ENCODE measurements around the gene SERPINB5. TPM values are rescaled to one million over a fixed set of nuclear protein-coding genes. Genes with fewer than 3 reads are reported as not detected.
"Not testable (repeated sequence)": the region's sequence is repeated elsewhere in the genome, so short reads cannot be mapped to it uniquely, and the experiment has no call there.

Gene SERPINB5
- total and polyA plus RNA-seq, 4 donors: 0.05 TPM; not detected in 3

GRCh38 chr18:63451799-63452660 is 24.7 kb upstream of the SERPINB5 start (continued):
- TF ChIP-seq, protein P1, sequence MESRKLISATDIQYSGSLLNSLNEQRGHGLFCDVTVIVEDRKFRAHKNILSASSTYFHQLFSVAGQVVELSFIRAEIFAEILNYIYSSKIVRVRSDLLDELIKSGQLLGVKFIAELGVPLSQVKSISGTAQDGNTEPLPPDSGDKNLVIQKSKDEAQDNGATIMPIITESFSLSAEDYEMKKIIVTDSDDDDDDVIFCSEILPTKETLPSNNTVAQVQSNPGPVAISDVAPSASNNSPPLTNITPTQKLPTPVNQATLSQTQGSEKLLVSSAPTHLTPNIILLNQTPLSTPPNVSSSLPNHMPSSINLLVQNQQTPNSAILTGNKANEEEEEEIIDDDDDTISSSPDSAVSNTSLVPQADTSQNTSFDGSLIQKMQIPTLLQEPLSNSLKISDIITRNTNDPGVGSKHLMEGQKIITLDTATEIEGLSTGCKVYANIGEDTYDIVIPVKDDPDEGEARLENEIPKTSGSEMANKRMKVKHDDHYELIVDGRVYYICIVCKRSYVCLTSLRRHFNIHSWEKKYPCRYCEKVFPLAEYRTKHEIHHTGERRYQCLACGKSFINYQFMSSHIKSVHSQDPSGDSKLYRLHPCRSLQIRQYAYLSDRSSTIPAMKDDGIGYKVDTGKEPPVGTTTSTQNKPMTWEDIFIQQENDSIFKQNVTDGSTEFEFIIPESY (IDR thresholded peaks at IDR 0.05): no peak
- TF ChIP-seq SP1 (IDR thresholded peaks at IDR 0.05) (no peak), ATF3 (IDR thresholded peaks at IDR 0.05) (no peak), HNF4G (IDR thresholded peaks at IDR 0.05) (no peak)

- WGBS: 80% methylated on average over 5 of the region's 5 CpGs
- H3K9ac ChIP-seq (ENCODE audit: low read depth in 1 of 2, low read length in 2 of 2); H3K9me3 ChIP-seq (ENCODE audit: control insufficient read depth in 4 of 4, low read length in 3 of 4); H3K27ac ChIP-seq (ENCODE audit: low read depth in 1 of 2, low read length in 2 of 2); H3K27me3 ChIP-seq (ENCODE audit: control insufficient read depth in 4 of 4, insufficient read depth in 4 of 4, low read length in 3 of 4); H3K4me1 ChIP-seq (ENCODE audit: control insufficient read depth in 4 of 4, insufficient read depth in 4 of 4, low read length in 3 of 4); DNase-seq (ENCODE audit: low spot score); H3K4me3 ChIP-seq (ENCODE audit: low read depth in 1 of 3, low read length in 3 of 3); H3K36me3 ChIP-seq (ENCODE audit: control insufficient read depth in 4 of 4, insufficient read depth in 3 of 4, low read depth in 1 of 4, low read length in 3 of 4): not testable (repeated sequence)
Observed at GRCh38 chr18:63452751-63453150, 24.0 kb upstream of the SERPINB5 start.

GRCh38 chr18:63454497-63454896 is 22.3 kb upstream of the SERPINB5 start:
- DNase-seq (ENCODE audit: low spot score): no peak
- no peaks in the 10 kb centered on the region for H3K36me3 ChIP-seq (ENCODE audit: control insufficient read depth in 4 of 4, insufficient read depth in 3 of 4, low read depth in 1 of 4, low read length in 3 of 4)
- no peaks in the 10 kb centered on the region for H3K9me3 ChIP-seq (ENCODE audit: control insufficient read depth in 4 of 4, low read length in 3 of 4)
- no peak overlapping the region for H3K4me3 ChIP-seq (ENCODE audit: low read depth in 1 of 3, low read length in 3 of 3)
- H3K4me1 ChIP-seq (ENCODE audit: control insufficient read depth in 4 of 4, insufficient read depth in 4 of 4, low read length in 3 of 4): no peaks in the 10 kb centered on the region
- TF ChIP-seq SP1 (IDR thresholded peaks at IDR 0.05) (no peak), GABPA (IDR thresholded peaks at IDR 0.05 in 1 of 2, conservative IDR thresholded peaks at IDR 0.05 in 1 of 2) (no peak), FOXA2 (IDR thresholded peaks at IDR 0.05) (no peak), ATF3 (IDR thresholded peaks at IDR 0.05) (no peak), YY1 (IDR thresholded peaks at IDR 0.05) (no peak), FOXA1 (IDR thresholded peaks at IDR 0.05) (no peak), JUND (IDR thresholded peaks at IDR 0.05) (no peak)
- H3K27me3 ChIP-seq (ENCODE audit: control insufficient read depth in 4 of 4, insufficient read depth in 4 of 4, low read length in 3 of 4): no peaks in the 10 kb centered on the region
- WGBS: 88% methylated on average over 8 of the region's 8 CpGs
- no peak overlapping the region for H3K27ac ChIP-seq (ENCODE audit: low read depth in 1 of 2, low read length in 2 of 2)
- no peak overlapping the region for H3K9ac ChIP-seq (ENCODE audit: low read depth in 1 of 2, low read length in 2 of 2)

GRCh38 chr18:63457977-63458376 is 18.8 kb upstream of the SERPINB5 start:
- Histone ChIP-seq H3K27me3 (ENCODE audit: control insufficient read depth in 4 of 4, insufficient read depth in 4 of 4, low read length in 3 of 4) (no peaks in the 10 kb centered on the region), H3K36me3 (ENCODE audit: control insufficient read depth in 4 of 4, insufficient read depth in 3 of 4, low read depth in 1 of 4, low read length in 3 of 4) (no peaks in the 10 kb centered on the region), H3K9ac (ENCODE audit: low read depth in 1 of 2, low read length in 2 of 2) (no peak overlapping the region), H3K9me3 (ENCODE audit: control insufficient read depth in 4 of 4, low read length in 3 of 4) (no peaks in the 10 kb centered on the region), H3K4me3 (ENCODE audit: low read depth in 1 of 3, low read length in 3 of 3) (no peak overlapping the region), H3K4me1 (ENCODE audit: control insufficient read depth in 4 of 4, insufficient read depth in 4 of 4, low read length in 3 of 4) (peaks cover 0 to 3% (median 1%) of the 10 kb centered on the region in 4 donors), H3K27ac (ENCODE audit: low read depth in 1 of 2, low read length in 2 of 2) (no peak overlapping the region)
- 85% methylated on average over 6 of the region's 6 CpGs for WGBS
- no peak for DNase-seq (ENCODE audit: low spot score)
- TF ChIP-seq HNF4G (IDR thresholded peaks at IDR 0.05) (no peak), TAF1 (conservative IDR thresholded peaks at IDR 0.05) (no peak), RAD21 (IDR thresholded peaks at IDR 0.05) (no peak), YY1 (IDR thresholded peaks at IDR 0.05) (no peak), MAX (IDR thresholded peaks at IDR 0.05) (no peak), JUND (IDR thresholded peaks at IDR 0.05) (no peak), SP1 (IDR thresholded peaks at IDR 0.05) (no peak), REST (IDR thresholded peaks at IDR 0.05) (no peak)
- TF ChIP-seq, protein P1 (IDR thresholded peaks at IDR 0.05): no peak
